HepG2 (cell line): ENCODE data around the gene FTL. TPM values are rescaled to one million over a fixed set of nuclear protein-coding genes. Genes with fewer than 3 reads are reported as not detected.

Source experiments
- ATRX ChIP-seq: sonication (generic); formaldehyde crosslinking; IDR thresholded peaks from 2 replicates; pipeline ENCODE4 v1.4.0; 2020; ENCODE audit warnings: missing genetic modification reagents, borderline replicate concordance
- FOXC1 ChIP-seq: sonication (generic); formaldehyde crosslinking; IDR thresholded peaks from 2 replicates; pipeline ENCODE4 v1.8.0; 2022; ENCODE audit warnings: mild to moderate bottlenecking, missing genetic modification reagents, borderline replicate concordance
- FOXO1 ChIP-seq: sonication (generic); formaldehyde crosslinking; IDR thresholded peaks from 2 replicates; pipeline ENCODE4 v1.4.0; 2020; ENCODE audit warnings: missing genetic modification reagents
- HBP1 ChIP-seq: IDR thresholded peaks from 2 replicates; pipeline ENCODE4 v1.6.1; 2016; ENCODE audit warnings: low read depth, control low read depth
- HCFC1 ChIP-seq: fragments of 150-350 bp; IDR thresholded peaks from 2 replicates; pipeline ENCODE4 v1.6.1; 2014; ENCODE audit warnings: low read depth, low read length
- MED8 ChIP-seq: sonication (generic); formaldehyde crosslinking; IDR thresholded peaks from 2 replicates; pipeline ENCODE4 v1.8.1; 2023; ENCODE audit warnings: mild to moderate bottlenecking, missing genetic modification reagents; ENCODE audit not compliant: insufficient replicate concordance
- PLRG1 ChIP-seq: fragments of 450-650 bp; conservative IDR thresholded peaks from 2 replicates; pipeline ENCODE4 v1.6.1; 2016
- RFXAP ChIP-seq: sonication (generic); formaldehyde crosslinking; IDR thresholded peaks from 2 replicates; pipeline ENCODE4 v1.4.0; 2020; ENCODE audit warnings: missing genetic modification reagents, borderline replicate concordance
- THAP11 ChIP-seq: IDR thresholded peaks from 2 replicates; pipeline ENCODE4 v1.6.1; 2016; ENCODE audit warnings: missing biosample characterization, missing genetic modification reagents
- ZMYM3 ChIP-seq: sonication (generic); formaldehyde crosslinking; IDR thresholded peaks from 2 replicates; pipeline ENCODE4 v1.5.1; 2020; ENCODE audit warnings: mild to moderate bottlenecking, missing genetic modification reagents
- ZNF629 ChIP-seq: sonication (generic); formaldehyde crosslinking; conservative IDR thresholded peaks from 2 replicates; pipeline ENCODE4 v1.5.0; 2020; ENCODE audit warnings: missing genetic modification reagents
- polyA plus RNA-seq, 8 experiments: library from polyadenylated mRNA; depleted of rRNA in 3 of 8; stranded (reverse) in 7 of 8; unstranded in 1 of 8; fragments of >200 nt; fragmentation: Illumina TruSeq in 4 of 8; extraction: Trizol in 4 of 8; gene quantifications; 2 replicates each; pipeline versions ENCODE4 v1.2.1 to v1.2.3, GENCODE V29; 2011 to 2016; ENCODE audit warnings: low read depth in 4 of 8, missing spikeins in 1 of 8, mixed read lengths in 1 of 8; ENCODE audit not compliant: insufficient read depth in 1 of 8
- total RNA-seq, 5 experiments: library from RNA; depleted of rRNA; stranded (reverse); fragments of >200 nt; fragmentation: Illumina TruSeq; extraction: Trizol; gene quantifications; 2 replicates each; pipeline ENCODE4 v1.2.3, GENCODE V29; 2016; ENCODE audit warnings: low read depth in 1 of 5
- TF ChIP-seq, protein P1 (sequence below): sonication (generic); formaldehyde crosslinking; IDR thresholded peaks from 2 replicates; pipeline ENCODE4 v1.4.0; 2020; ENCODE audit warnings: mild to moderate bottlenecking, missing genetic modification reagents, borderline replicate concordance
- TF ChIP-seq, protein P2 (sequence below): IDR thresholded peaks from 2 replicates; pipeline ENCODE4 v1.6.1; 2012; ENCODE audit warnings: inconsistent platforms
- TF ChIP-seq, protein P3 (sequence below): sonication (generic); formaldehyde crosslinking; IDR thresholded peaks from 2 replicates; pipeline ENCODE4 v1.4.0; 2020; ENCODE audit warnings: missing genetic modification reagents
- TF ChIP-seq, protein P4 (sequence below), 2 experiments: sonication (generic) in 1 of 2; formaldehyde crosslinking in 1 of 2; IDR thresholded peaks; 2 replicates each; pipeline versions ENCODE4 v1.4.0 to v1.6.1; 2018 to 2020; ENCODE audit warnings: missing genetic modification reagents in 2 of 2, borderline replicate concordance in 1 of 2, low read depth in 1 of 2, mild to moderate bottlenecking in 1 of 2, missing biosample characterization in 1 of 2
- TF ChIP-seq, protein P5 (sequence below): sonication (generic); formaldehyde crosslinking; IDR thresholded peaks from 2 replicates; pipeline ENCODE4 v1.4.0; 2020; ENCODE audit warnings: missing genetic modification reagents

FTL gene
- total and polyA plus RNA-seq, 2 of the 13 experiments (the other 11 are each of a cell fraction or from before 2014, with no cell fraction given) = 2,721 to 8,800 TPM

DNA sequence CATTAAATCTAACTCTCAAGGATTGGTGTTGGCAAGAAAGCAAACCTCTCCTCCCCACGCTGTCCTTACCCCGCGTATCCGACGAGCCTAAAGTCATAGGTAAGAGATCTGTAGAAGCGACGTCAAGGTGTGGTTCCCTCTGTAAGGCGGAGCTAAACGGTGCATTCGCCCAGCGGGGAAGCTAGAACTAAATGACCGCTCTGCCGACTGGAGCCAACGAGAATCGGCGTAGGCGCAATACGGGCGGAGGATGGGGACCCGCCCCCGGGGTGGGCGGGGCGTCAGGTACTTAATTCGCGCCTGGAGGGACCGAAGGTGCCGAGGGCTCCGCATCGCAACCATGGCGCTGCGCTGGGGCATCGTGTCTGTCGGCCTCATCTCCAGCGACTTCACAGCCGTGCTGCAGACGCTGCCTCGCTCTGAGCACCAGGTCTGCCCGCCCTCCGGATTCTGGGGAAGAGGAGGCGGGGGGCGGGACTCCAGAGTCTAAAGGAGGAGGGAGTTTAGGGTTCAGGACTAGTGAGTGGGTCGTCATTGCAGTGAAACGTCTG is 31.7 kb upstream of the FTL start, which contains the start of gene DHDH (continued):
- TF ChIP-seq HBP1 = no peak
- TF ChIP-seq, protein P1, sequence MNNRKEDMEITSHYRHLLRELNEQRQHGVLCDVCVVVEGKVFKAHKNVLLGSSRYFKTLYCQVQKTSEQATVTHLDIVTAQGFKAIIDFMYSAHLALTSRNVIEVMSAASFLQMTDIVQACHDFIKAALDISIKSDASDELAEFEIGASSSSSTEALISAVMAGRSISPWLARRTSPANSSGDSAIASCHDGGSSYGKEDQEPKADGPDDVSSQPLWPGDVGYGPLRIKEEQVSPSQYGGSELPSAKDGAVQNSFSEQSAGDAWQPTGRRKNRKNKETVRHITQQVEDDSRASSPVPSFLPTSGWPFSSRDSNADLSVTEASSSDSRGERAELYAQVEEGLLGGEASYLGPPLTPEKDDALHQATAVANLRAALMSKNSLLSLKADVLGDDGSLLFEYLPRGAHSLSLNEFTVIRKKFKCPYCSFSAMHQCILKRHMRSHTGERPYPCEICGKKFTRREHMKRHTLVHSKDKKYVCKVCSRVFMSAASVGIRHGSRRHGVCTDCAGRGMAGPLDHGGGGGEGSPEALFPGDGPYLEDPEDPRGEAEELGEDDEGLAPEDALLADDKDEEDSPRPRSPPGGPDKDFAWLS (CRISPR knock-in tag) = no peak
- TF ChIP-seq ZNF629 (CRISPR knock-in tag) = no peak
- no peak for TF ChIP-seq ZMYM3 (CRISPR knock-in tag)
- TF ChIP-seq, protein P2, sequence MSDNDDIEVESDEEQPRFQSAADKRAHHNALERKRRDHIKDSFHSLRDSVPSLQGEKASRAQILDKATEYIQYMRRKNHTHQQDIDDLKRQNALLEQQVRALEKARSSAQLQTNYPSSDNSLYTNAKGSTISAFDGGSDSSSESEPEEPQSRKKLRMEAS = peak; percentile 37; the same call in 1 of the 2 replicates
- TF ChIP-seq FOXO1 (CRISPR knock-in tag) = no peak
- no peak for TF ChIP-seq PLRG1
- TF ChIP-seq, protein P3, sequence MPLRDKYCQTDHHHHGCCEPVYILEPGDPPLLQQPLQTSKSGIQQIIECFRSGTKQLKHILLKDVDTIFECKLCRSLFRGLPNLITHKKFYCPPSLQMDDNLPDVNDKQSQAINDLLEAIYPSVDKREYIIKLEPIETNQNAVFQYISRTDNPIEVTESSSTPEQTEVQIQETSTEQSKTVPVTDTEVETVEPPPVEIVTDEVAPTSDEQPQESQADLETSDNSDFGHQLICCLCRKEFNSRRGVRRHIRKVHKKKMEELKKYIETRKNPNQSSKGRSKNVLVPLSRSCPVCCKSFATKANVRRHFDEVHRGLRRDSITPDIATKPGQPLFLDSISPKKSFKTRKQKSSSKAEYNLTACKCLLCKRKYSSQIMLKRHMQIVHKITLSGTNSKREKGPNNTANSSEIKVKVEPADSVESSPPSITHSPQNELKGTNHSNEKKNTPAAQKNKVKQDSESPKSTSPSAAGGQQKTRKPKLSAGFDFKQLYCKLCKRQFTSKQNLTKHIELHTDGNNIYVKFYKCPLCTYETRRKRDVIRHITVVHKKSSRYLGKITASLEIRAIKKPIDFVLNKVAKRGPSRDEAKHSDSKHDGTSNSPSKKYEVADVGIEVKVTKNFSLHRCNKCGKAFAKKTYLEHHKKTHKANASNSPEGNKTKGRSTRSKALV (CRISPR knock-in tag) = no peak
- TF ChIP-seq ATRX = no peak
- TF ChIP-seq FOXC1 (CRISPR knock-in tag) = no peak
- TF ChIP-seq, protein P4, sequence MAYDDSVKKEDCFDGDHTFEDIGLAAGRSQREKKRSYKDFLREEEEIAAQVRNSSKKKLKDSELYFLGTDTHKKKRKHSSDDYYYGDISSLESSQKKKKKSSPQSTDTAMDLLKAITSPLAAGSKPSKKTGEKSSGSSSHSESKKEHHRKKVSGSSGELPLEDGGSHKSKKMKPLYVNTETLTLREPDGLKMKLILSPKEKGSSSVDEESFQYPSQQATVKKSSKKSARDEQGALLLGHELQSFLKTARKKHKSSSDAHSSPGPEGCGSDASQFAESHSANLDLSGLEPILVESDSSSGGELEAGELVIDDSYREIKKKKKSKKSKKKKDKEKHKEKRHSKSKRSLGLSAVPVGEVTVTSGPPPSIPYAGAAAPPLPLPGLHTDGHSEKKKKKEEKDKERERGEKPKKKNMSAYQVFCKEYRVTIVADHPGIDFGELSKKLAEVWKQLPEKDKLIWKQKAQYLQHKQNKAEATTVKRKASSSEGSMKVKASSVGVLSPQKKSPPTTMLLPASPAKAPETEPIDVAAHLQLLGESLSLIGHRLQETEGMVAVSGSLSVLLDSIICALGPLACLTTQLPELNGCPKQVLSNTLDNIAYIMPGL (CRISPR knock-in tag; IDR thresholded peaks at IDR 0.05; ENCODE audit: borderline replicate concordance in 1 of 2, low read depth in 1 of 2) = no peak
- TF ChIP-seq MED8 (CRISPR knock-in tag) = no peak
- TF ChIP-seq, protein P5, sequence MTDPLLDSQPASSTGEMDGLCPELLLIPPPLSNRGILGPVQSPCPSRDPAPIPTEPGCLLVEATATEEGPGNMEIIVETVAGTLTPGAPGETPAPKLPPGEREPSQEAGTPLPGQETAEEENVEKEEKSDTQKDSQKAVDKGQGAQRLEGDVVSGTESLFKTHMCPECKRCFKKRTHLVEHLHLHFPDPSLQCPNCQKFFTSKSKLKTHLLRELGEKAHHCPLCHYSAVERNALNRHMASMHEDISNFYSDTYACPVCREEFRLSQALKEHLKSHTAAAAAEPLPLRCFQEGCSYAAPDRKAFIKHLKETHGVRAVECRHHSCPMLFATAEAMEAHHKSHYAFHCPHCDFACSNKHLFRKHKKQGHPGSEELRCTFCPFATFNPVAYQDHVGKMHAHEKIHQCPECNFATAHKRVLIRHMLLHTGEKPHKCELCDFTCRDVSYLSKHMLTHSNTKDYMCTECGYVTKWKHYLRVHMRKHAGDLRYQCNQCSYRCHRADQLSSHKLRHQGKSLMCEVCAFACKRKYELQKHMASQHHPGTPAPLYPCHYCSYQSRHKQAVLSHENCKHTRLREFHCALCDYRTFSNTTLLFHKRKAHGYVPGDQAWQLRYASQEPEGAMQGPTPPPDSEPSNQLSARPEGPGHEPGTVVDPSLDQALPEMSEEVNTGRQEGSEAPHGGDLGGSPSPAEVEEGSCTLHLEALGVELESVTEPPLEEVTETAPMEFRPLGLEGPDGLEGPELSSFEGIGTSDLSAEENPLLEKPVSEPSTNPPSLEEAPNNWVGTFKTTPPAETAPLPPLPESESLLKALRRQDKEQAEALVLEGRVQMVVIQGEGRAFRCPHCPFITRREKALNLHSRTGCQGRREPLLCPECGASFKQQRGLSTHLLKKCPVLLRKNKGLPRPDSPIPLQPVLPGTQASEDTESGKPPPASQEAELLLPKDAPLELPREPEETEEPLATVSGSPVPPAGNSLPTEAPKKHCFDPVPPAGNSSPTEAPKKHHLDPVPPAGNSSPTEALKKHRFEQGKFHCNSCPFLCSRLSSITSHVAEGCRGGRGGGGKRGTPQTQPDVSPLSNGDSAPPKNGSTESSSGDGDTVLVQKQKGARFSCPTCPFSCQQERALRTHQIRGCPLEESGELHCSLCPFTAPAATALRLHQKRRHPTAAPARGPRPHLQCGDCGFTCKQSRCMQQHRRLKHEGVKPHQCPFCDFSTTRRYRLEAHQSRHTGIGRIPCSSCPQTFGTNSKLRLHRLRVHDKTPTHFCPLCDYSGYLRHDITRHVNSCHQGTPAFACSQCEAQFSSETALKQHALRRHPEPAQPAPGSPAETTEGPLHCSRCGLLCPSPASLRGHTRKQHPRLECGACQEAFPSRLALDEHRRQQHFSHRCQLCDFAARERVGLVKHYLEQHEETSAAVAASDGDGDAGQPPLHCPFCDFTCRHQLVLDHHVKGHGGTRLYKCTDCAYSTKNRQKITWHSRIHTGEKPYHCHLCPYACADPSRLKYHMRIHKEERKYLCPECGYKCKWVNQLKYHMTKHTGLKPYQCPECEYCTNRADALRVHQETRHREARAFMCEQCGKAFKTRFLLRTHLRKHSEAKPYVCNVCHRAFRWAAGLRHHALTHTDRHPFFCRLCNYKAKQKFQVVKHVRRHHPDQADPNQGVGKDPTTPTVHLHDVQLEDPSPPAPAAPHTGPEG (CRISPR knock-in tag) = no peak
- TF ChIP-seq THAP11 (CRISPR knock-in tag) = peak; percentile 27; the same call in 1 of the 2 replicates
- no peak for TF ChIP-seq RFXAP
- no peak for TF ChIP-seq HCFC1
